H54 (cell line): ENCODE measurements around the gene TESK1.
"Not testable (repeated sequence)": the region's sequence is repeated elsewhere in the genome, so short reads cannot be mapped to it uniquely, and the experiment has no call there.

Experiments used
- DNase-seq: peaks from one replicate; pipeline ENCODE4 v3.0.0; 2011; ENCODE audit warnings: low spot score, mixed read lengths; ENCODE audit not compliant: insufficient read length
- FAIRE-seq: peaks from 3 replicates; lab custom pipeline; 2011; peaks lifted over from hg19 to GRCh38; lab: Jason Lieb, UNC
- POLR2A ChIP-seq: IDR thresholded peaks from 2 replicates; pipeline ENCODE4 v1.6.1; 2011; ENCODE audit warnings: low read depth, mild to moderate bottlenecking, low read length

The TESK1 gene

GRCh38 chr9:35639631-35640030 lies 34.6 kb downstream of the TESK1 start:
- no peak for TF ChIP-seq POLR2A
- DNase-seq (no peak), FAIRE-seq (no peak)

- FAIRE-seq, DNase-seq: not testable (repeated sequence)
Observed at GRCh38 chr9:35640431-35640830, 35.4 kb downstream of the TESK1 start.

GRCh38 chr9:35641478-35641877 lies 36.4 kb downstream of the TESK1 start:
- DNase-seq, FAIRE-seq: not testable (repeated sequence)

GRCh38 chr9:35643046-35643445 lies 38.0 kb downstream of the TESK1 start:
- TF ChIP-seq POLR2A = no peak
- FAIRE-seq (no peak), DNase-seq (no peak)

GRCh38 chr9:35645736-35646135 lies 40.7 kb downstream of the TESK1 start:
- not testable (repeated sequence) for DNase-seq, FAIRE-seq

- DNase-seq (no peak), FAIRE-seq (no peak)
- TF ChIP-seq POLR2A = no peak
Observed at GRCh38 chr9:35646153-35646532, 41.1 kb downstream of the TESK1 start.

- no peak for FAIRE-seq
- DNase-seq = peak; percentile 80
- peak; percentile 53; the same call in 1 of the 2 replicates for TF ChIP-seq POLR2A
Observed at GRCh38 chr9:35646533-35647265, 41.6 kb downstream of the TESK1 start.

GRCh38 chr9:35649431-35650340 lies 44.6 kb downstream of the TESK1 start:
- no peak for TF ChIP-seq POLR2A
- no peak for FAIRE-seq
- no peak for DNase-seq

GRCh38 chr9:35650341-35651158 lies 45.5 kb downstream of the TESK1 start, which contains the start of gene SIT1:
SIT1 (minus strand) TSS chr9:35650931; CDS start chr9:35650853, 78 bp downstream.
- no peak for TF ChIP-seq POLR2A
- no peak for DNase-seq
- FAIRE-seq = no peak

- DNase-seq = no peak
- FAIRE-seq = no peak
- no peak for TF ChIP-seq POLR2A
Observed at GRCh38 chr9:35651956-35652828, 47.1 kb downstream of the TESK1 start.

- DNase-seq (no peak), FAIRE-seq (no peak)
- TF ChIP-seq POLR2A = no peak
Observed at GRCh38 chr9:35652829-35653209, 47.8 kb downstream of the TESK1 start.

- DNase-seq = no peak
- FAIRE-seq = no peak
- no peak for TF ChIP-seq POLR2A
Observed at GRCh38 chr9:35653611-35654010, 48.5 kb downstream of the TESK1 start.

- DNase-seq (no peak), FAIRE-seq (no peak)
- no peak for TF ChIP-seq POLR2A
Observed at GRCh38 chr9:35656348-35656747, 51.3 kb downstream of the TESK1 start.
